ENCODE measurements around the gene GRK2. TPM values are rescaled to one million over a fixed set of nuclear protein-coding genes. Genes with fewer than 3 reads are reported as not detected.

The GRK2 gene
- total and polyA plus RNA-seq, 9 of the 15 experiments (the other 6 are each of a cell fraction or from before 2014, with no cell fraction given) = 0.24 to 95.8 (median 56.5) TPM

GRCh38 chr11:67317205-67317887 is 51.1 kb downstream of the GRK2 start (continued):
- TF ChIP-seq ZBTB43 (CRISPR knock-in tag; IDR thresholded peaks at IDR 0.05) (no peak), FOXK2 (conservative IDR thresholded peaks at IDR 0.05 in 1 of 2, IDR thresholded peaks at IDR 0.05 in 1 of 2; ENCODE audit: low read depth in 2 of 2) (peak in 1 of 2 experiments; percentile 32; a peak in 2 of 4 replicates), ELK1 (CRISPR knock-in tag; IDR thresholded peaks at IDR 0.05) (no peak), SREBF1 (IDR thresholded peaks at IDR 0.05; ENCODE audit: borderline replicate concordance, low read depth, low read length) (peak; percentile 50; the same call in 1 of the 2 replicates), NCOA1 (IDR thresholded peaks at IDR 0.05; ENCODE audit: low read depth) (0 out of 2 replicates have a peak, but pooled peaks have one; percentile 57), ZNF217 (CRISPR knock-in tag; IDR thresholded peaks at IDR 0.05) (no peak), CREB1 (IDR thresholded peaks at IDR 0.05) (no peak), CREB1 (CRISPR knock-in tag; IDR thresholded peaks at IDR 0.05) (peak; percentile 72; the same call in 1 of the 2 replicates), ETV6 (IDR thresholded peaks at IDR 0.05; ENCODE audit: borderline replicate concordance in 1 of 2, low read depth in 2 of 2, low read length in 1 of 2) (no peak), ETV6 (CRISPR knock-in tag; IDR thresholded peaks at IDR 0.05; ENCODE audit: borderline replicate concordance) (no peak), ZBTB33 (CRISPR knock-in tag; IDR thresholded peaks at IDR 0.05) (peak; percentile 59; the same call in 1 of the 2 replicates), CREB3L1 (IDR thresholded peaks at IDR 0.05; ENCODE audit: borderline replicate concordance, low read depth) (peak; percentile 82; the same call in 1 of the 2 replicates), ZMIZ1 (IDR thresholded peaks at IDR 0.05; ENCODE audit: low read depth in 2 of 2, low read length in 2 of 2) (peak in 1 of 2 experiments; percentile 42; a peak in 1 of 4 replicates), FOXP4 (CRISPR knock-in tag; IDR thresholded peaks at IDR 0.05; ENCODE audit: borderline replicate concordance) (no peak)

All from K562 (cell line).